ENCODE data around the gene HELZ2. TPM values are rescaled to one million over a fixed set of nuclear protein-coding genes. Genes with fewer than 3 reads are reported as not detected.
"Not testable (repeated sequence)": the region's sequence is repeated elsewhere in the genome, so short reads cannot be mapped to it uniquely, and the experiment has no call there.

The HELZ2 gene
- total and polyA plus RNA-seq, 2 of the 4 experiments (the other 2 are of a cell fraction) = 4.7 to 10.6 TPM

DNA sequence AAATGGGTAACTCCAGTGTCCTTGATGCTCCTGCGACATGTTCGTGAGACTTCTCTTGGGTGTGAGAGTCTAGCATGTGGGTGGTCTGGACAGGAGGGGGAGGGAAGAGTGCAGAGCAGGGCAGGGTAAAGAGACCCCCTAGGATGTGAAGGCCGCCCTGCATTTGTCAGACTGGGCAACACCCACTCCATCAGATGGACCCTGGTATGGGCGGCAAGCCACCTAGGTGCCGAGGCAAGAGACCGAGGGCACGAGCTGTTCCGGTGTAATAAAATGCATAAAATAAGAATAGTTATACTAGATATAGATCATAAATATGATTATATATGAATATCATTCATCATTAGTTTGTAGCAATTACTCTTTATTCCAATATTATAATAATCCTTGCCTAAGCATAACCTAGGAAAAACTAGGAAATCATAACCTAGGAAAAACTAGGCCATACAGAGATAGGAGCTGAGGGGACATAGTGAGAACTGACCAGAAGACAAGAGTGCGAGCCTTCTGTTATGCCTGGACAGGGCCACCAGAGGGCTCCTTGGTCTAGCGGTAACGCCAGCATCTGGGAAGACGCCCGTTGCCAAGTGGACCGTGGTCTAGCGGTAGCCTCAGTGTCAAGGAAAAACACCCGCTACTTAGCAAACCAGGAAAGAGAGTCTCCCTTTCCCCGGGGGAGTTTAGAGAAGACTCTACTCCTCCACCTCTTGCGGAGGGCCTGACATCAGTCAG lies 40.0 kb upstream of the HELZ2 start:
- H3K14ac ChIP-seq (replicated peaks; ENCODE audit: low read depth, low read length); H3K9ac ChIP-seq (ENCODE audit: low read depth, low read length); H3K27ac ChIP-seq (ENCODE audit: insufficient read depth, low read length); H2AFZ ChIP-seq (replicated peaks; ENCODE audit: low read length, poor library complexity); H3K9me1 ChIP-seq (ENCODE audit: insufficient read depth, low read length); CTCF ChIA-PET; H4K91ac ChIP-seq (ENCODE audit: insufficient read depth, low read depth, low read length); POLR2A ChIA-PET (ENCODE audit: unreplicated experiment); in situ Hi-C loops (cut with MboI; ENCODE audit: low sequenced_read_pairs); H3K27me3 ChIP-seq (ENCODE audit: control insufficient read depth, insufficient read depth, low read length); H3K4me3 ChIP-seq (ENCODE audit: insufficient read depth, low read depth, low read length); ATAC-seq (ENCODE audit: low read depth); H2AK9ac ChIP-seq (replicated peaks; ENCODE audit: low read depth, low read length, poor library complexity); intact Hi-C loops (cut with micrococcal nuclease); H3K18ac ChIP-seq (ENCODE audit: low read depth, low read length); H2BK5ac ChIP-seq (ENCODE audit: low read depth, low read length, poor library complexity, severe bottlenecking); H3K9me3 ChIP-seq (ENCODE audit: control insufficient read depth, insufficient read depth, low read length); H3K56ac ChIP-seq (ENCODE audit: extremely low read depth, insufficient read depth, low read length); BruUV-seq (replicated peaks); H2BK15ac ChIP-seq (ENCODE audit: low read depth, low read length); H3K4ac ChIP-seq (ENCODE audit: low read depth, low read length); H2AK5ac ChIP-seq (ENCODE audit: low read depth, low read length); H3K4me2 ChIP-seq (ENCODE audit: low read depth, low read length); H3K4me1 ChIP-seq (ENCODE audit: control insufficient read depth, insufficient read depth, low read length); H2BK20ac ChIP-seq (ENCODE audit: low read depth, low read length); H2BK120ac ChIP-seq (ENCODE audit: low read depth, low read length); H4K20me1 ChIP-seq (ENCODE audit: insufficient read depth, low read length); H4K5ac ChIP-seq (ENCODE audit: low read depth, low read length); H3K23ac ChIP-seq (ENCODE audit: low read depth, low read length); H4K8ac ChIP-seq (ENCODE audit: low read depth in 2 of 2, low read length in 2 of 2); dilution Hi-C loops (cut with HindIII; ENCODE audit: low sequenced_read_pairs, unreplicated experiment): not testable (repeated sequence)
- peak; percentile 18 for DNase-seq
- TF ChIP-seq RAD21 (IDR thresholded peaks at IDR 0.05; ENCODE audit: low read length) (peak; percentile 35), SMC3 (IDR thresholded peaks at IDR 0.05; ENCODE audit: low read depth, low read length) (peak; percentile 30; the same call in 1 of the 2 replicates)
- TF ChIP-seq, protein P1, sequence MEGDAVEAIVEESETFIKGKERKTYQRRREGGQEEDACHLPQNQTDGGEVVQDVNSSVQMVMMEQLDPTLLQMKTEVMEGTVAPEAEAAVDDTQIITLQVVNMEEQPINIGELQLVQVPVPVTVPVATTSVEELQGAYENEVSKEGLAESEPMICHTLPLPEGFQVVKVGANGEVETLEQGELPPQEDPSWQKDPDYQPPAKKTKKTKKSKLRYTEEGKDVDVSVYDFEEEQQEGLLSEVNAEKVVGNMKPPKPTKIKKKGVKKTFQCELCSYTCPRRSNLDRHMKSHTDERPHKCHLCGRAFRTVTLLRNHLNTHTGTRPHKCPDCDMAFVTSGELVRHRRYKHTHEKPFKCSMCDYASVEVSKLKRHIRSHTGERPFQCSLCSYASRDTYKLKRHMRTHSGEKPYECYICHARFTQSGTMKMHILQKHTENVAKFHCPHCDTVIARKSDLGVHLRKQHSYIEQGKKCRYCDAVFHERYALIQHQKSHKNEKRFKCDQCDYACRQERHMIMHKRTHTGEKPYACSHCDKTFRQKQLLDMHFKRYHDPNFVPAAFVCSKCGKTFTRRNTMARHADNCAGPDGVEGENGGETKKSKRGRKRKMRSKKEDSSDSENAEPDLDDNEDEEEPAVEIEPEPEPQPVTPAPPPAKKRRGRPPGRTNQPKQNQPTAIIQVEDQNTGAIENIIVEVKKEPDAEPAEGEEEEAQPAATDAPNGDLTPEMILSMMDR (conservative IDR thresholded peaks at IDR 0.05; ENCODE audit: low read depth, low read length) = 0 out of 2 replicates have a peak, but pooled peaks have one; percentile 25
- 80% methylated on average over 1 of the region's 18 CpGs; no CpG with 5 or more reads in 1 of the 2 experiments for WGBS, 2 experiments (ENCODE audit: extremely low coverage in 2 of 2, insufficient read length in 1 of 2)
- Histone ChIP-seq H3K79me1 (ENCODE audit: low read depth in 1 of 2, low read length in 2 of 2) (peaks cover 26 to 68% of the 10 kb centered on the region in 2 experiments), H3K36me3 (ENCODE audit: control insufficient read depth, insufficient read depth, low read length) (peaks cover 36% of the 10 kb centered on the region)
